HG02763 (cell line): ENCODE results near the gene ANO2.
"Not testable (repeated sequence)": the region's sequence is repeated elsewhere in the genome, so short reads cannot be mapped to it uniquely, and the experiment has no call there.

Experiments
- ATAC-seq: cut with Tn5 transposase; IDR thresholded peaks from one replicate; pipeline ENCODE4 v1.9.1; 2021; ENCODE audit warnings: mild to moderate bottlenecking, moderate library complexity; ENCODE audit not compliant: unreplicated experiment

The ANO2 gene

DNA sequence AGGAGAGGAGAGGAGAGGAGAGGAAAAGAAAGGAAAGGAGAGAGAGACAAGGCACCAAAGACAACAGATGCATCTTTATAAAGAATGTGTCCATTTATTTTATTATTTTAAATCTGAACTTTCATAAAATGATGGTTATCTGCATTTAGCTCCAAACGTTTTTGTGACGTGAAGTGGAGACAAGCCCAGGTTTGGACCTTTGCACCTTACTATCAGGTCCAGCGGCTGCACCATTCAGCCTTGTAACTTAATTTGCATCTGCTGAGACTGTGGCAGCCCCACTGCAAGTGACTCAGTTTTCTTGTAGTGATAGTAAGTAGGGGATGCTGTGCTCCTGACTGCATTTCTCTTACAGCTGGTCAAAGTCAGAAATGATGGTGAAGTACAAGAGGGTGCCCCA is 382.5 kb downstream of the ANO2 start:
- no peak for ATAC-seq

DNA sequence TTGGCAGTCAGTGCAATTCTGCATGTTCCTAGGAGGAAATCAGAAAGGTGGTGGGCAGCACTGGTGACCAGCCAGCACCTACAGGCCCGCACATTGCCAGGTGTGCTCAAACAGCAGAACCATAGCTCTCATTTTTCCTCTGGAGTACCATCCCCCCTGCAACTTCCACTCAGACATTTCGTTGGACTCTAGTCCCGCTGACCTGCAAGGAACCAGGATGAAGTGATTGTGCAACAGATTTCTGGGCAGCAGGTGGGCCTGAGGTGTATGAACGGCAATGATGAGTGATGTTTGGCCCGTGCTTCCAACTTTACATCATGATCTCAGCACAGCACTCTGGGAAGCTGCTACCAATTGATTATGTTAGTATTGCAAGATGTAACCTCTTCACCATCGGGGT is 383.2 kb downstream of the ANO2 start:
- no peak for ATAC-seq

DNA sequence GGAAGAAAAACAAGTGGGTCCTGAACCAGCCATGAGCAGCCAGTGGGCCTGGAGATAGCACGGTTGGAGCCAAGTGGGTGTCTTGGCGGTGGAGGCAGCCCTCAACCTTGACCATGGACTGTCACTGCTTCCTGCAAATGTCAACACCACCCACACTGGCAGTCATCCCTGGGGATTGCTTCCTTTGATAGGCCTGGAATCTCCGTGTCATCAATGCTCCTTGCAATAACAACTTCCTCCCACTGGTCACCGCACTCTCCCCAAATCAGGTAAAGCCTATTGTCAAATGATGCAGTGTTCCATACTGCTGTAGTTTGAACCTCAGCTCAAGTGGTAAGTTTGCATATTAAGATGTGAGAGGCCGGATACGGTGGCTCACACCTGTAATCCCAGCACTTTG is 384.0 kb downstream of the ANO2 start:
- ATAC-seq, result no peak

DNA sequence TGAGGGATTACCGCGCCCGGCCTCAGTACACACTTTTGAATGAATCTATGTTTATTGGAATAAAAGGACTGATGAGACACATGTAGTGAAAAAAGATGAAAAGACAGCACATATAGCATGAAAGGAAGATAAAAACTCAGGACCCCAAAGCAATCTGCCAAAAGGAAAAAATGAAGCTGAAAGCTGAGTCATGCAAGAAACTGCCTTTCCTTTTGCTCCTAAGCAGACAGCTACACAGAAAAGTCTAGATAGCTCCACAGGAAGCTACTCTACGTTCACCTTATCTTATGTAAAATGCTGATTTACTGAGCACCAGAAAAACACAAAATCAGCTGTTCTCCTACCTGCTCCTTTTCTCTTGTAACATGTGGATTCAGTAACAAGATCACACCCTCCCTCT is 384.8 kb downstream of the ANO2 start:
- ATAC-seq, result no peak

DNA sequence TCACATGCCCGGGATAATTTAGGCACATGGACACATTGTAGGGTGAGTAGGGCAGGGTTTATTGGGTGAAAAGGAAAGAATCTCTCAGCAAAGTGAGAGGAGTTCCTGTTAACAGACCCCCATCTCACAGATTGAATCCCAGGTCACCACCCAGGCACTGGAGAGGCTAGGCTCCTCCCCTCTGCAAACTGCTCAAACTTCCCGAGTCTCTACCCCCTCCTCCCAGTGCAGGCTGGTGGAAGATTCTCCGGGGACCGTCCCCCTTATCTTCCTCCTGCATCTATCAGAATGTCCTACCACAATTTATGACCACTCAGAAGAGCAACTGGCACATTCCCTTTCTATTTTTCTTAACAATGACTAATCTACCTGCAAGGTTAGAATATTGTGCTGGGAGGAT is 387.2 kb downstream of the ANO2 start:
- ATAC-seq, result no peak

DNA sequence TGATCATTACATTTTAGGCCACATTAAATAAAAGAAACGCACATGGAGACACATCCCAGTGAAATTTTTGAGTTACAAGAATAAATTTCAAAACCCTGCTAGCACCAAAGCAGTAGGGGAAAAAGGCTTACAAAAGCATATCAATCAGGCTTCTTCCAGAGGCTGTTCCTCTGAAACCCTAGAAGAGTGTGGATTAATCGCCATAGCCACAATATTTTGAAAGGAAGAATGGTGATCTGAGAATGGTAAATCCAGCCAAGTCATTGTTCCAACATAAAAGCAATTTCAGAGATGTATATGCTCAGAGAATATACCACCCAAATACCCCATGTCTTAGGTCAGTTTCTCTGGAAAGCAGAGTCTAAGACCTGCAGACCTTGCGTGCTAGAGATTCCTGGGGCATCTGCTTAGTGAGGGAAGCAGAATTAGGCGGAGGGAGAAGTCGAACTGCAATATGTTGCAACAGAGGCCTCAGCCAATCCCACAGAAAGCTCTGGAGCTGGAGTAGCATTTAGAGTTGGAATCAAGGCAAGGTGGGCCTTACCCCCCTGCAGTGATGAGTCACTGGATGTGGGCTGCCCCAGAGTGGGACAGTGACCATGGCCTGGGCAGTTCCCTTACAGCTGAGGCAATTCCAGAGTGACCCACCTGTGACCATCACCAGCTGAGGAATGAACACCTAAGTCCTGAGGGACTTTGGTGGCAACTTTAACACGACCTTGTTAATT is 387.9 kb downstream of the ANO2 start:
- no peak for ATAC-seq

DNA sequence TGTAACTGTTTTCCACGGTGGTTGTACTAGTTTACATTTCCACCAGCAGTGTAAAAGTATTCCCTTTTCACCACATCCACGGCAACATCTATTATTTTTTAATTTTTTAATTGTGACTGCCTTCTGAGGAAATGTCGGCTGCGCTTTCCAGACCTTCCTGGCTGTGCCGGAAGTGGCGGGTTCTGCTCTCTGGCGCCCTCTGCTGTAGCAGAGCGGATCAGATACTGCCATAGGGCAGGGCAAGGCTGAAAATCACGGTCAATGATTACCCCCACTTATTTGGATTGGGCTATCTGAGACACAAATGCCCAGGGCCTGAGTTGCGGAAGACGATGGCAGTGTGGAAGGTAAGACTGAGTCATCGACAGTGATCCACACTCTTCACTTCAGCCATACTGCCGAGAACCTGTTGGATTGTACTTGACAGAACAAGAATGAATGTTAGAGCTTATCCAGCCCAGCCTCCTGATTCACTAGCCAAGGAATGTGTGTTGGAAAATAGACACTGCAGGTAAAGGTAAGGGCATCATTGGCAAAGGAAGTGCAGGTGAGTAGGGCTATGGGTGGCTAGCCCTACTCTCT is 388.9 kb downstream of the ANO2 start:
- no peak for ATAC-seq

DNA sequence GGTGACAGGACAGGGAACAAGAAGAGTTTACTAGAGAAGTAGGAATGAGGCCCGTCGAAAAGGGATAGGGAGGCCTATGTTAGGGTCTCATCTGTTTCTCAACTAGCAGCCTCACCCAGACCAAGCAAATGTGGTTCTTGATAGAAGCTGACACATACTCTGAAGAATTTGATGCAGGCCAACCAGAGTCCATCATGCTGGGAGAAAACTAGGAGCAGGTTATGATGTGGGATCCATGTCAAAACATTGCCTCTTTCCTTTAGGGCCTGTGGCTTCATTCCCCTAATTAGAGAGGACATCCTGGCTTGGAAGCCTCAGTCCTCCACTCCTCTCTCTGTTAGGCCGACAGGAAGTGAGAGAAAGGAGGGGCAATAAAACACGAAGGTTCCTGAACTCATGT is 390.3 kb downstream of the ANO2 start:
- ATAC-seq, result no peak

DNA sequence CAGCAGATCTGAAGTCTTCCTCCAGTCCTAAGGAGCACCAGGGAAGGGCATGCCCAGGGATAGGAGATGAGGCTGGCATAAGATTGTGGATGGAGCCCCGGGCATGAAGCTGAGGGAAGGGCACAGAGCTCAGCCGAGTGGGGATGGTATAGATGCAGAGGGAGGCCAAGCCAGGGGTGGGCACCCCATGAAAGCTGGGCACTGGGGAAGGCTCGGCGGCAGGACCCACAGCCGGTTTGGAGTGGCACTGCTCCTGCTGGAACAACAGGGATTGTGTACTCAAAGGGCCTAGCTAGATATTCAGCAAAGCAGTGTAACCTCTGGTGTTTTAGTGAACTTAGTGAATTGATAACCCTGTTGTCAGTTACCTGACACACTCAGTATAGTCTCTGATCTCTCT is 396.0 kb downstream of the ANO2 start:
- ATAC-seq, result no peak

DNA sequence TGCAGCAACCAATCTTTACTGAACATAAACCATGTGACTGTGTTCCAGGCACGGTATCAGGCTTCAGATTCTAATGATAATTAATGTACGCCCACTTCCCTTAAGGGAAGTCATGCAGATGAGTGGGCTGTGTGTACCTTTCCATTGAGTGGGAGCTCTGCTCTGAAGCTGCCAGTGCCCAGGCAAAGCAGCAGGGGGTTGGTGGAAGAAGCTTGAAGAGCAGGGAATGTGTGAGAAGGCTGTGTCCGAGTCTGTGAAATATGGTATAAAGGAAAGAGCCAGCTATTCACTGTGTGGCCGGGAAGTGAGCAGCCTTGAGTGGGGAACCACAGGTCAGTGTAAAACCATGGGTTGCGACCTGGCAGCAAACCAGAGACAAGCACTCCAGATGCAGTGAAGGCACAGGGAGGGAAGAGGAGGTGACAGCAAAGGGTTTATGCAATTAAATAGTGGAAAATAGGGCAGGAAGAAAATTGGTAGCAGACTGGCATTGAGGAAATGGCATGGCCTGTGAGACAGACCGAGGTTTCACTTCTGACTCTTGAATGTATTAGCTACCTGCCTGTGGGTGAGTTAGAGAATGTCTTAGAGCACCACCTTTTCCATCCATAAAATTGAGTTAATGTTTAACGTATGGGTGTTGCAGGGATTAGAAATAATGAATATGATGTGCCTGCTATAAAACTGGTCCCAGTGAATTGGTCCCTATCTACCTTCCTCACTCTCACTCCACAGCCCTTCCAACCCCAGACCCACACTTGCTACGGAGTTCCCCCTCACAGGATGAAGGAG is 396.7 kb downstream of the ANO2 start:
- ATAC-seq, result no peak

DNA sequence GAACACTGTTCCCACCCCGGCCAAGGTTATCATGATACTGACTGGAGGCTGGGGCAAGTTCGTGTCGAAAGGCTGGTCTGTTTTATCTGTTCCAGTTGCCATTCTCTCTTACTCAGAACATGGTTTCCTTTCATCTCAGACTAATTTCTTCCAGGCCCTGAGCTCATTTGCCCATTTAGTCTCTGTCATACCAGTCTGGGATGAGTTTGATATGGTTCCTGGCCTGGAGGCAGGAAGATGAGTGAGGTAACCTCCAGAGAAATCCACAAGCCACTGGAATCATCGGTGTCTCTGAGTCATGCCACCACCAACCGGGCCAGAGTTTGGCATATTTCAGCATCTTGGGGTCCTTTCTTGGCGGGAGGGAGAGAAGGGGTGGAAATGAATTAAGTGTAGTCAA is 398.4 kb downstream of the ANO2 start:
- ATAC-seq, result no peak

DNA sequence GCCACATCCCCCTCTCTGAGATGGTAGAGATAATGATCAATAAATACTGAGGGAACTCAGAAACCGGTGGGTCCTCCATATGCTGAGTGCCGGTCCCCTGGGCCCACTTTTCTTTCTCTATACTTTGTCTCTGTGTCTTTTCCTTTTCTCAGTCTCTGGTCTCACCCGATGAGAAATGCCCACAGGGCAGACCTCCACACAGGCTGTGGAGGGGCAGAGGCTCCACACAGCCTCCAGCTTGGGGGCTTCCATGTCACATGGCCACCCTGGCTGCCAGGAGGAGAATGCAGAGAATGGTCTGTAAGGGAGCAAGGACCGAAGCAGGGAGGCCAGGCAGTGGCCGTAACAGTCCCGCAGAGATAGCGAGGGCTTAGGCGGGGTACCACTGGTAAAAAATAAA is 407.3 kb downstream of the ANO2 start:
- ATAC-seq, result no peak

DNA sequence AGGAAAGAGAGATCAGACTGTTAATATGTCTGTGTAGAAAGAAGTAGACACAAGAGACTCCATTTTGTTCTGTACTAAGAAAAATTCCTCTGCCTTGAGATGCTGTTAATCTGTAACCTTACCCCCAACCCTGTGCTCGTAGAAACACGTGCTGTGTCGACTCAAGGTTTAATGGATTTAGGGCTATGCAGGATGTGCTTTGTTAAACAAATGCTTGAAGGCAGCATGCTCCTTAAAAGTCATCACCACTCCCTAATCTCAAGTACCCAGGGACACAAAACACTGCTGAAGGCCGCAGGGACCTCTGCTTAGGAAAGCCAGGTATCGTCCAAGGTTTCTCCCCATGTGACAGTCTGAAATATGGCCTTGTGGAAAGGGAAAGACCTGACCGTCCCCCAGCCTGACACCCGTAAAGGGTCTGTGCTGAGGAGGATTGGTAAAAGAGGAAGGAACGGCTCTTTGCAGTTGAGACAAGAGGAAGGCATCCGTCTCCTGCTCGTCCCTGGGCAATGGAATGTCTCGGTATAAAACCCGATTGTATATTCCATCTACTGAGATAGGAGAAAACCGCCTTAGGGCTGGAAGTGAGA is 407.9 kb downstream of the ANO2 start:
- not testable (repeated sequence) for ATAC-seq

DNA sequence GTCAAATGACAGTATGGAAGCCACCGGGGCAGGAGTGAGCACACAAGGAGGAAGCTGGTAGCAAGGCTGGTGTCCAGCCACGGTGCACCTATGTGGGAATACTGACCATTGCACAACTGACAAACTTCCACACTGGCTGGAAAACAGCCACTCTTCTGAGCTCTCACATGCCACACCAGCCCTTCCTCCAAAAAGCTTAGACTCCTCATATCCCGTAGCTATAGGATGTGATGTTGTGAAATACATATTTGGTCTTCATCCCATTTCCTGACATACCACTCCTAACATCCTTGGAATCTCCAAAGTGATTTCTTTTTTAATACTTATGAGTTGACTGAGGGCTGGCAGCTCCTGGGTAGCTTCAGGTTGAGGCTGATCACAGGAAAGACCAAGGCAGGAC is 409.5 kb downstream of the ANO2 start:
- no peak for ATAC-seq

DNA sequence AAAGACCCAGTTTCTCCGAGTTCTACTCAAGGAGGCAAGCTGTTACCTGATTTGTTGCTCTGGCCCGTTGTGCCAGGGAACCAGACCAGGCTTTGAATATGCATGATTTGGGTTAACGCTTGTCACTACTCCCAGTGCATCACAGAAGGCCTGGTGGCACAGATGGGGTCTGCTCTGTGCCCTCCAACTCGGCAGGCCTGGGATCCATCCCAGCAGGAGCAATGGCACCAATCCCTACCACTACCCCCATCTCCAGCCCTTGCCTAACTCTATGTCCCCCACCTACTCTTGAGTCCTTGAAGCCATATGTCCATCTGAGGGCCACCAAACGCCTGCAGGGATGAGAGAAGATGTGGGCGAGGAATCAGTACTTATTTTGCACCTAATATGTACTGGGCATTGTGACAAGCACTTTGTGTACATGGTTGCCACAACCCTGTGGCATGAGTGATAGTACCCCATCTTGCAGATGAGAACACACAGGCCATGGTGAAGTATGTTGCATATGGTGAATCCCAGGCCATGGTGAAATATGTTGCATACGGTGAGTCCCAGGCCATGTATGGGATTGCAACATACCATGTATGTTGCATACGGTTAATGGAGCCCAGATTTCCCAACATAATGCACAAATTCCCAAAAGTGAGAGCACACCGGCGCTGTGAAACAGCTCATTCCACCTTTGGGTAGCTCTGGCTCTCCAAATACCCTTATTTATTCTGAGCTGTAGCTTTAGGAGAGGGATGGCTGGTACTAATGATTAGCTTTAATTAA is 410.4 kb downstream of the ANO2 start:
- no peak for ATAC-seq

DNA sequence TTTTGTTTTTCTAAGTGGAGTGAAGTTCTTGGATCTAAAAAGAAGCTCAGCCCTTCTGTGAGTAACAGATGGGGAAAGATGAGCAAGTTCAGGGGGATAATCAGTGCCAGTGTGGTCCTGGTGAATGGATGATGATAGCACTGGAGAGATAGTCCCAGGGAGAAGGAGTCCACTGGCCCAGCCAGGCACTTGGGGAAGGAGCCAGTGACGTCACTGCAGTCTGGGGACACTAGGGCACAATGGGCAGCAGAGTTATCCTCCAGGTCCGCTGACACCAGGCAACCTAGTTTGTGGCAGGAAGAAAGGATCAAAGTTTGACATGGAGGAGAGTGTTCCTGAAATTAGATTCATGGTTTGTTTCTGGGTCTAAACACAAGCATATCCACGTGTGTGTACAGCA is 411.7 kb downstream of the ANO2 start:
- no peak for ATAC-seq

DNA sequence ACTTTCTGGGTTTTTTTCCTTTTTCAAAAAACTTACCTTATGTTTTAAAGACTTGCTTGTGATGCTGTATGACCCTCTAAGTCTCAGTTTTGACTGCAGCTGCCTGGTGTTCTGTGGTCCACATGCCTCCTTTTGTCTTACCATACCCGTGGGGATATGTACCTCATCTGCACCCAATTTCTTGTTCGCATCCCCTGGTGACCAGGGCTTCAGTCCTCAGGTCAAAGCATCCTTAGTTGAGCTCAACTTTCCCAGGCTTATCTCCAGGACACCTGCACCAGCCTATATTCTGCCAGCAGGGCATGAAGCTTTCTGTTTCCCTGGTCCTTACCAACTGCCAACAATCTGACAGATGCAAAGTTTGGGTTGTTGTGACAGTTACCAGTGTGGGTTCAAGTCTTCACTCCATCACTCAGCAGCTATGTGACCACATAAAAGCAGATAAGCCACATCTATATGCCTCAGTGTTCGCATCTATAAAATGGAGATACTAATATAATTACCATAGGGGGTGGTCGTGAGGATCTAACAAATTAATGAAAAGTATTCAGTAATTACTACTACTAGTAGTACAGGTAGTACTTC is 419.2 kb downstream of the ANO2 start:
- ATAC-seq, result no peak

DNA sequence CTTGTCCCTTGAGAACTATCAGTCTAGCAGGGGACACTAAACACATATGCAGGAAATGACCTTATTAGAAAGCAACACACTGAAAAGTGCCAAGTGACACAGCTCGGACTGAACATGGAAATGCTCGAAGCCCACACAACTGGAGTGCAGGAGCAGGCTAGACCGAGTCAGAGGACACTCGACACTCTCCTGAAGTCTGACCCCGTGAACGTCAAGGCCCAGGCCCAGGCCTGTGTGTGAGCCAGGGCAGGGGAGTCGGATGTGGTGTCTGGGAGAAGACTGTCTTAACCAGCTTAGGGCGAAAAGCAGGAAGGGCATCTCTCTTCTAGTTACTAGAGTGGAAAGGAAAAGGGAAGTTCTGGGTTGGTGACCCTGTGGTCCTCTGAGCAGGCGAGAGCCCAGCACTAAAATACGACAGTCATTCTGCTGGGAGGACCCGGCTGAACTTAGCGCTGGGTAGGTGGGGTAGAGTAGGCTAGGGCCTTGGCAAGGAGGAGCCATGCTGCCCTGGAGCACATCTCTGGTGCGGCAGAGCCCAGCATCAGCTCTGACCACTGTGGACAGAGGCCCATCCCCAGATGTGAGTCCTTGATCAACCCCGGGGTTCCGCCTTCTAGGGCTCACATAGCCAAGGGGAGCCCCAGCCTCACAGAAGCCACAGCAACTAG is 420.2 kb downstream of the ANO2 start:
- ATAC-seq, result no peak

DNA sequence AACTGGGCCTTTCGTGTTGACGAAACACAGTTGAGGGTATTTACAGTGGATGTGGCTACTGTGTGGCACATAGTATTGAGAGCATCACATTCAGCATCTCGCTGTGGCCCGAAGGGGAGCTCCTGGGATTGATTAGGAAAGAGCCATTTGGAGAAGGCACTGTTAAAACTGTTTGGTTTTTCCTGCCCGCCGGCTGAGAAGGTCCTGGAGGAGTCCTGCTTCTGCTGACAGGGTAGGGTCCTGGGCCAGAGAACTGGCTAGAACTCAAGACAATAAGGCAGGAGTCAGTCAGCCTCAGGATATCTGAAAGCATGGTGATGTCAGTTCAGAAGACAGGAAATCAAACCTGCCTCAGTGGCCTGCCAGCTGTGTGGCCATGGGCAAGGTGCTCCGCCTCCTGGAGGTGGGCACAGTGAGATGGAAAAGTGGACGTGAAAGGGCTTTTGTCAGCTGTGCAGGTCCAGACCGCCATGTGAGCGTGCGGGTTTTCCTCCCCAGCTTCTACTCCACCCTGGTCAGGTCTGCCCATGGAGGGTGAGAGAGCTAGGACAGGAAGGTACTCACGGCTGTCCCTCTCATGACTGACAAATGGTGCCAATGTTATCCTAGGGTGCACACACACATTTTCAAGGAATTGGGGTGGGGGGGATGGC is 420.8 kb downstream of the ANO2 start:
- ATAC-seq, result no peak
